ENCODE measurements around the gene PRAME.

The PRAME gene

DNA sequence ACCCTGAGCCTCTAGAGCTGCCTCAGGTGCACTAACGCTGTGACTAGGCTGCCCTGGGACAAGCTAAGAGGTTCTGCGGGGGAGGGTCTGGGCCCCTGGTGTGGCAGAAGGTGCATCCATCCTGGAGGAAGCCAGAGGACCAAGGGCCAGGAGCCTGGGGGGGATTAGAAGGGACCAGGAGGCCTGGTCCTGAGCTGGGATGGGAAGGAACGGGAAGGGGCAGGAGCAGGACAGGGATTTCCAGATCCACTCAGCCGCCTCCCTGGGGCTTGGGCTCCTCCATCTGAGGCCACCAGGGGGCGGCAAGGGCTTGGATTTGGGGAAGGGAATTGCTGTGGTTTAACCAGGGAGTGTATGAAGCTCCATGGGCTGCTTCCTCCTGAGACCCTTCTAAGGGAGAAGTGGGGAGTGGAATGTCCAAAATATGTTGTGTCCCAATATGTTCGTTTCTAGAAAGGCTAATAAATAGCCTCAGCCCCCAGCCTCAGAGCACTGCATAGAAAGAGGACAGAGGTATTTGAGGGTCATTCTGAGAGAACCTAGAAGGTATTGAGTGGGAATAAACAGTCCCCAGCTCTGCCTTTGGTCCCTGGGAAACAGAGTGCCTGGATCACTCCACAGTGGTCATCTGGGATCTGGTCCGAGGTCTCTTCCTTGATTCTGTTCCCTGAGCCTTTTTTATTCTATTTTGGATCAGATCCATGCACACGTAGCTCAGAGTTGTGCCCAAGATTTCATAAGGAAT is 17.4 kb upstream of the PRAME start:
- H3K9ac ChIP-seq (ENCODE audit: low read length), result no peak overlapping the region
- H3K4me3 ChIP-seq (ENCODE audit: low read length), result no peak overlapping the region
- H3K27me3 ChIP-seq (ENCODE audit: control insufficient read depth, insufficient read depth, low read length), result no peaks in the 10 kb centered on the region
- no peaks in the 10 kb centered on the region for H3K4me1 ChIP-seq (ENCODE audit: control insufficient read depth, insufficient read depth, low read length)
- H3K36me3 ChIP-seq (ENCODE audit: control insufficient read depth, insufficient read depth, low read length), result no peaks in the 10 kb centered on the region
- H3K27ac ChIP-seq (ENCODE audit: low read depth, low read length), result no peak overlapping the region

DNA sequence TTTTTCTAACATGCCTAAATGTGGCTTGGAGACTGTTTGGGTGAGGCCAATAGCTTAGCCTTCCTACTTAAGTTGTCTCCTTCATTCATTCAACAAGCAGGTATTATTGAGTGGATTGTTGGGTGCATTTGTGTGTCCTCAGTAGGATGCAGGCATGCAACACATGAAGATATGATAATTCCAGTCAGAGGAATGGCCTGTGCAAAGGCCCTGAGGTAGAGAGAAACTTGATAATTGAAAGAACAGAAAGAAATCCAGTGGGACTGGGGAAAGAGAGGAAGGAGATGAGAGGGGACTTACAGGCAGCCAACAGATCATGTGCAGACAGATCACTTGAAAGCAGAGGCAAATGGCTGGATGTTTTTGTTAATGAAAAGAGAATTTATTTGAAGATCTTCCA is 15.3 kb upstream of the PRAME start:
- Histone ChIP-seq H3K27me3 (ENCODE audit: control insufficient read depth, insufficient read depth, low read length) (no peaks in the 10 kb centered on the region), H3K4me1 (ENCODE audit: control insufficient read depth, insufficient read depth, low read length) (no peaks in the 10 kb centered on the region)

DNA sequence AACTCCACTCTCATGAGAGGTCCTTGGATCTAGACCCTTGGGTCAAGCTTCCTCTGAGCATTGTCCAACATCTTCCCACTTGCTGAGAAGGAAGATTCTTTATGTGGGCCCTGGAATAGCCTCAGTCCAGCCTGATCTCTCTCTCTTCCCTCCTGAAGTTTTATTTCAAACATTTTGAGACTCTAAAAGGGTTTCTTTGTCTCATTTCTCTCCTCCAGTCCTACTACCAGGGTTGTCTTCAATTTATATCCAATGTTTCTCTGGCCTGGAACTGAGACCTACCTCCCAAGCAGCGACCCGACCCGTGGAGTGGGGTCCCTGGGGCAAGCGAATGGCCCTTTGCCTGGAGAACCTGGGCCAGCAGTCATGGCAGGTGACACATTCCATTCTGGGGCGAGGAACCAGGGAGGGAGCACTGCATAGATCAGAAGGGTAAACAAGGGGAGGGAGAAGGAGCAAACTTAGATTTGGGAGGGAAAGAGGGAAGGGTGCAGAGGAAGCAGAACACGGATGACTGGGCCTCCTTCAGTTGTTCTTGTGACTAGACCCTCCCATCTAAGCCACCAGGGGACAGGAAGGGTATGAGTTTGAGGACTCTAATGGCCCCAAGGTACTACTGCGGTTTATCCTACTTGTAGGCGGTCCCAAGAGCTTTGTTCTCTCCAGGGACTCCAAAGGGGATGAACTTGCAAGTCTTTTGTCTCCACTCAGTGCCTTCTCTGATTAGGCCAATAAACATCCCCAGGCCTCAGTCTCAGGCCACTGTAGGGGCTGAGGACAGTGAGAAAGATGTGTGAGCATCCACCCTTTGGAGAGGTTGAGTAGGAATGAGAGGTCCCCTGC is 14.2 kb upstream of the PRAME start:
- no peaks in the 10 kb centered on the region for H3K36me3 ChIP-seq (ENCODE audit: control insufficient read depth, insufficient read depth, low read length)
- no peak overlapping the region for H3K4me3 ChIP-seq (ENCODE audit: low read length)
- H3K4me1 ChIP-seq (ENCODE audit: control insufficient read depth, insufficient read depth, low read length), result no peaks in the 10 kb centered on the region
- no peak overlapping the region for H3K9ac ChIP-seq (ENCODE audit: low read length)
- no peak overlapping the region for H3K27ac ChIP-seq (ENCODE audit: low read depth, low read length)
- no peaks in the 10 kb centered on the region for H3K27me3 ChIP-seq (ENCODE audit: control insufficient read depth, insufficient read depth, low read length)

More for the DNA sequence above, 15.3 kb upstream of the PRAME start:
- no peak overlapping the region for H3K27ac ChIP-seq (ENCODE audit: low read depth, low read length)
- no peak overlapping the region for H3K9ac ChIP-seq (ENCODE audit: low read length)
- no peak overlapping the region for H3K4me3 ChIP-seq (ENCODE audit: low read length)
- H3K36me3 ChIP-seq (ENCODE audit: control insufficient read depth, insufficient read depth, low read length), result no peaks in the 10 kb centered on the region

DNA sequence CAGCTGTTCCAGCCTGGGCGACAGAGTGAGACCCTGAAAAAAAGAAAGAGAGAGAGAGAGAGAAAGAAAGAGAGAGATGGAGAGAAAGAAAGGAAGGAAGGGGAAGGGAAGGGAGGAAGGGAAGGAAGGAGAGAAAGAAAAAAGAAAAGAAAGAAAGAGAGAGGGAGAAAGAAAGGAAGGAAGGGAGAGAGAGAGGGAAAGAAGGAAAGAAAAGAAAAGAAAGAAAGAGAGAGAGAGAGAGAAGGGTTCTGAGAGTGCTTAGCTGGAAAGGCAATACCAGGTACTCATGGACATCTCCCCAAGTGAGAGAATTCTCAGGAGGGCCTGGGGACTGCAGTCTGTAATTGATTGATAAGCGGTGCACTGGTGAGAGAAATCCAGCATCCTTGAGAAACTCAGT is 12.8 kb upstream of the PRAME start:
- Histone ChIP-seq H3K9ac (ENCODE audit: low read length) (no peak overlapping the region), H3K36me3 (ENCODE audit: control insufficient read depth, insufficient read depth, low read length) (no peaks in the 10 kb centered on the region), H3K27me3 (ENCODE audit: control insufficient read depth, insufficient read depth, low read length) (no peaks in the 10 kb centered on the region), H3K4me1 (ENCODE audit: control insufficient read depth, insufficient read depth, low read length) (no peaks in the 10 kb centered on the region), H3K27ac (ENCODE audit: low read depth, low read length) (no peak overlapping the region), H3K4me3 (ENCODE audit: low read length) (no peak overlapping the region)

DNA sequence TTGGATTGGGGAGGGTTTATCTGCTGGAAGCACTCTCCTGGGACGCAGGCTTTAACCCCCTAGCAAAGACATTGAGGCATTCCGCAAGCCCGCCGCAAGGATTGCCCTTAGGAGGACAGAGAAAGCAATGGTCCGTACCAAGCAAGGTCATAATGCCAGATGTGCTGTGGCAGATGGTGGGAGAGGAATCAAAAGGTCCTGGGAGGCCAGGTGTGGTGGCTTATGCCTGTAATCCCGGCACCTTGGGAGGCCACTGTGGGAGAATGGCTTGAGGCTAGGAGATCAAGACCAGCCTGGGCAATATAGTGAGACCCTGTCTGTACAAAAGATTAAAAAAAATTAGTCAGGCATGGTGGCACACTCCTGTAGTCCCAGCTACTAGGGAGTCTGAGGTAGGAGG is 12.4 kb upstream of the PRAME start:
- Histone ChIP-seq H3K27ac (ENCODE audit: low read depth, low read length) (no peak overlapping the region), H3K4me3 (ENCODE audit: low read length) (no peak overlapping the region), H3K4me1 (ENCODE audit: control insufficient read depth, insufficient read depth, low read length) (no peaks in the 10 kb centered on the region), H3K9ac (ENCODE audit: low read length) (no peak overlapping the region), H3K36me3 (ENCODE audit: control insufficient read depth, insufficient read depth, low read length) (no peaks in the 10 kb centered on the region), H3K27me3 (ENCODE audit: control insufficient read depth, insufficient read depth, low read length) (no peaks in the 10 kb centered on the region)

DNA sequence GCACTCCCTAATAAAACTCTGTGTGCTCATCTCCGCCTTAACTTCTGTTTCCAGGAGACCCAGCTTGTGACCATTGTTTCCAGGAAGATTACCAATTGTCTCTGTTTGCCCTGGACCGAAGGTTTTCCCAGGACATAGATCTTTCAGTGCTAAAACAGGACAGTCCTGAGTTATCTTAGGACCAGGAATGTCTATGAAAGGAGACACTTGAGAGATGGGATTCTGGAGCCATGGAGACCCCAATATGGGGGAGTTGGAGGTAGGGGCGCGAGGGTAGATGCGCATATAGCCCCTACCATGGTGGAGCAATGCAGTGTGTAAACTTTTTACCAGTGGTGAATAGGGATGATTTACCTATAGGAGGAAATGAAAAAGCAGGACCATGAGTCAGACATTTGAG is 10.2 kb upstream of the PRAME start:
- Histone ChIP-seq H3K27ac (ENCODE audit: low read depth, low read length) (no peak overlapping the region), H3K36me3 (ENCODE audit: control insufficient read depth, insufficient read depth, low read length) (no peaks in the 10 kb centered on the region), H3K4me3 (ENCODE audit: low read length) (no peak overlapping the region), H3K4me1 (ENCODE audit: control insufficient read depth, insufficient read depth, low read length) (no peaks in the 10 kb centered on the region), H3K9ac (ENCODE audit: low read length) (no peak overlapping the region), H3K27me3 (ENCODE audit: control insufficient read depth, insufficient read depth, low read length) (no peaks in the 10 kb centered on the region)

DNA sequence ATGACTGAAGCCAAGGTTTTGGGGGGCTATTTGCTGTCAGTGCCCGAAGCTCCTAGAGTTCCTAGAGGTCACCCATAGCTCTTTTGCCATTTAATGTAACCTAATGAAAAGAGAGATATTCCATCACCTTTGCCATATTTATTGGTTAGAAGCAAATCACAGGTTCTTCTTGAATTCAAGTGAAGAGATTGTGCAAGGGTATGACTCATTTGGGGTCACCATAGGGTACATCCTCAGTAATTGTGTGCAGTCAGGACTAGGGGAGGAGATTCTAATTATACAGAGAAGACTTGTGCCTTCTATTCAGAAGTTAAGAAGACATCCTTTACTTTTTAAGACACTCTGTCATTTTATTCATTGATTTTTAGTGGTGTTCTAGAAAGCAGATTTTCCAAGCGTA is 6.9 kb upstream of the PRAME start:
- H3K27ac ChIP-seq (ENCODE audit: low read depth, low read length), result no peak overlapping the region
- H3K27me3 ChIP-seq (ENCODE audit: control insufficient read depth, insufficient read depth, low read length), result no peaks in the 10 kb centered on the region
- no peaks in the 10 kb centered on the region for H3K36me3 ChIP-seq (ENCODE audit: control insufficient read depth, insufficient read depth, low read length)
- H3K9ac ChIP-seq (ENCODE audit: low read length), result no peak overlapping the region
- no peak overlapping the region for H3K4me3 ChIP-seq (ENCODE audit: low read length)
- H3K4me1 ChIP-seq (ENCODE audit: control insufficient read depth, insufficient read depth, low read length), result no peaks in the 10 kb centered on the region

DNA sequence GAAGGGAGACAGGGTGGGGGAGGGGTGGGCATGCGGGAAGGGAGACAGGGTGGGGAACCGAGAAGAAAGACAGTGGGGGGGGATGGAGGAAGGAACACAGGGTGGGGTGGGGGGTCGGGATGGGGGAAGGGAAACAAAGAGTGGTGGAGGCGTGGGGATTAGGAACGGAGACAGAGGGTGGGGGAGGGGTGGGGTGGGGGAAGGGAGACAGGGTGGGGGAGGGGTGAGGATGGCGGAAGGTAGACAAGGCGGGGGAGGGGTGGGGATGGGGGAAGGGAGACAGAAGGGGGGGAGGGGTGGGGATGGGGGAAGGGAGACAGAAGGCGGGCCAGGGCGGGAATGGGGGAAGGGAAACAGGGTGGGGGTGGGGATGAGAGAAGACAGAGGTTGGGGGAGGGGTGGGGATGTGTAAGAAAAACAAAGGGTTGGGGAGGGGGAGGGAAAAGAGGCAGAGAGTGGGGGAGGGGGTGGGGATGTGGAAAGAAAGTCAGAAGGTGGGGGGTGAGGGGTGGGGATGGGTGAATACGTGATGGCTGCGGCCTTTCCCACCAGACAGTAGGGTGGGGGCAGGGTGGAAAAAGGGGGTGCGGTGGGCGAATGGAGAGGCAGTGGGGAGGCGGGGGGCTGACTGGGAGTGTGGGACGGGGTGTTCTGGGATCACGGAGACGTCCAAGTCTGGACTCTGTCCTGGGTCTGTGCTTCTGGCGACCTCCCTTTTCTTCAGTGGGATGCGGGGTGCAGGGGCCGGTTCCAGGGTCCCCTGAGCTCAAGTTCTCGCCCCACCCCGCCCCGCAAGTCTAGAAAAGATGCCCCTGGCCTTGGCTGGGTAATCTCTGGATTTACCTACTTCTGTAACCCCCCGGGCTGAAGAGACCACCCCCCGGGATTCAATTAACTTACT is 744 bp downstream of the PRAME start:
- H3K27me3 ChIP-seq (ENCODE audit: control insufficient read depth, insufficient read depth, low read length), result no peaks in the 10 kb centered on the region
- H3K4me3 ChIP-seq (ENCODE audit: low read length), result no peak overlapping the region
- H3K4me1 ChIP-seq (ENCODE audit: control insufficient read depth, insufficient read depth, low read length), result no peaks in the 10 kb centered on the region
- no peak overlapping the region for H3K9ac ChIP-seq (ENCODE audit: low read length)
- no peaks in the 10 kb centered on the region for H3K36me3 ChIP-seq (ENCODE audit: control insufficient read depth, insufficient read depth, low read length)
- no peak overlapping the region for H3K27ac ChIP-seq (ENCODE audit: low read depth, low read length)

DNA sequence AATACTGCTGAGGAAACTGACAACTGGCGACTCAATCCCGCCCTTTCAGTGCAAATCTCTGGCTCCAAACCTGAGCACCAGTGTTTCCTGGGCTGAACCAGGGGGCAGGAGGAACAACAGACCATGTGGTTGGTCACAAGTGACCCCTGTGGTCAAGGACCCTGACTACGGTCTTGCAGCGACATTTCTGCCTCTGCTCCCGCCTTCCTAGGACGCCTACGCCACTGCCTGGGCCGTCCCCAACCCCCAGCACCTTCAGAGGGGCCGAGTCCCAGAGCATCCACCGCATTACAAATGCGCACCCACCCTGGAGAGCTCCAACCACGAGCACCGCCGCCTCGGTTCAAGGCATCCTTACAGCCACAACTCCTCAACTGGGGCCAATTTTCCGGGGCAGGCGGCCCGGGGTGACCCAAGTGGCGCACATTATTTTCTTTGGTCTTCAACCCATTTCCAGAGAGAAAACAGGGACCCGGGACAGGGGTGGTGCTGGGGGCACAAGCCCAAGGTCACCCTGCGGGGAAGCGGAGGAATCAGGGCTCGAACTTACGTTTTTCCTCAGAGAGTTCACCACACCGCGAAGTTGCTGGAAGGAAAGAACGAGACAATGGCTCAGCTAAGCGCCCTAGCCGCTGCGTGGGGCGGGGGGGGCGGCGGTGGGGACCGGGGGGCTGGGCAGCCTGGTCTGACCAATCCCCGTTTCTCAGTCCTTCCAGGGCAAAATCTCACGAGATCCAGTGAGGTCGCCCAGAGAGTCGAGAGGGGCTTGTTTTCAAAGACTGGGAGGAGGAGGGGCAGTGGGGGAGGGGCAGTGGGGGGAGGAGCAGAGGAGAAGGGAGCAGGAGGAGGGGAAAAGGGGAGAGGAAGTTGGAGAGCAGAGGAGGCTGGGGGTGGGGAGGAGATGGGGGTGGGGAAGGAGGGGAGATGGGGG is 1.8 kb downstream of the PRAME start:
- H3K36me3 ChIP-seq (ENCODE audit: control insufficient read depth, insufficient read depth, low read length), result no peaks in the 10 kb centered on the region
- H3K27ac ChIP-seq (ENCODE audit: low read depth, low read length), result no peak overlapping the region
- no peaks in the 10 kb centered on the region for H3K4me1 ChIP-seq (ENCODE audit: control insufficient read depth, insufficient read depth, low read length)
- H3K27me3 ChIP-seq (ENCODE audit: control insufficient read depth, insufficient read depth, low read length), result no peaks in the 10 kb centered on the region
- no peak overlapping the region for H3K4me3 ChIP-seq (ENCODE audit: low read length)
- no peak overlapping the region for H3K9ac ChIP-seq (ENCODE audit: low read length)

DNA sequence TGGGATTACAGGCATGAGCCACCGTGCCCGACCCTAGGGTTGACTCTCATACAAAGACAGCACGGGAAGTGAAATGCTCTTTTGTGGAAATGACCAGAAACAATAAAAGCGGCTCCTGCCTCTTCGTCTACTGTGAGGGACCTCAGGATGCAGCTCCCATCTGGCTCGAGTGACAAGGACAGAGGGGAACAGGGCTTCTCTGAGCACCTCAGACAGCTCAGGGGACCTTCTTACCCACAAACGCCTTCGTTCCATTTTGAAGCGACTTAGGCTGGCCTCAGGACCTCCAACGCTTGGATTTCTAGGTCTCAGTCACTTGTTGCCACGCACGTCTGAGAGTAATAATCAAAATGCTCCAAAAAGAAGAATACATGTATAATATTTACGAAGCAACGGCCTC is 2.5 kb downstream of the PRAME start:
- Histone ChIP-seq H3K4me1 (ENCODE audit: control insufficient read depth, insufficient read depth, low read length) (no peaks in the 10 kb centered on the region), H3K27ac (ENCODE audit: low read depth, low read length) (no peak overlapping the region), H3K27me3 (ENCODE audit: control insufficient read depth, insufficient read depth, low read length) (no peaks in the 10 kb centered on the region), H3K4me3 (ENCODE audit: low read length) (no peak overlapping the region), H3K9ac (ENCODE audit: low read length) (no peak overlapping the region), H3K36me3 (ENCODE audit: control insufficient read depth, insufficient read depth, low read length) (no peaks in the 10 kb centered on the region)

DNA sequence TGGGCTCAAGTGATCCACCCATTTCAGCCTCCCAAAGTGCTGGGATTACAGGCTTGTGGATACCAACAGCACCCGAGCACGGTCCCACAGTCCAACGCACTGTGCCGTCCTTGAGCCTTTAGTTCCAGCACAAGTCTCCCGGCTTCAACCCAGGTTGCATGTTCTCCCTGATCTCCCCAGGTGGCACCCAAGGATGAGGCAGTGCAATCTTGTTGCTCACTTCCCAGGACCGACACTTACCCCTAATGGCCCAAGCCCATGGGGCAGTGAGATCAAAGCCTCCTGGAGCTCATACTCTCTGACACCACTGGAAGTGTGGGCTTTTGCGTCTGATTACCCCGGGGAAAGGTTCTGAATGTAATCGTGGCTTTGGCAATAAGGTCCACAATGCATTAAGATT is 3.5 kb downstream of the PRAME start:
- H3K9ac ChIP-seq (ENCODE audit: low read length), result no peak overlapping the region
- H3K4me1 ChIP-seq (ENCODE audit: control insufficient read depth, insufficient read depth, low read length), result no peaks in the 10 kb centered on the region
- no peak overlapping the region for H3K4me3 ChIP-seq (ENCODE audit: low read length)
- no peak overlapping the region for H3K27ac ChIP-seq (ENCODE audit: low read depth, low read length)
- no peaks in the 10 kb centered on the region for H3K36me3 ChIP-seq (ENCODE audit: control insufficient read depth, insufficient read depth, low read length)
- no peaks in the 10 kb centered on the region for H3K27me3 ChIP-seq (ENCODE audit: control insufficient read depth, insufficient read depth, low read length)
